HG02943 (cell line): ENCODE data around the gene GARIN5B.

Experiments used
- ATAC-seq: cut with Tn5 transposase; IDR thresholded peaks from one replicate; pipeline ENCODE4 v1.9.1; 2021; ENCODE audit warnings: mild to moderate bottlenecking, low read depth, moderate library complexity; ENCODE audit not compliant: unreplicated experiment

The GARIN5B gene

DNA sequence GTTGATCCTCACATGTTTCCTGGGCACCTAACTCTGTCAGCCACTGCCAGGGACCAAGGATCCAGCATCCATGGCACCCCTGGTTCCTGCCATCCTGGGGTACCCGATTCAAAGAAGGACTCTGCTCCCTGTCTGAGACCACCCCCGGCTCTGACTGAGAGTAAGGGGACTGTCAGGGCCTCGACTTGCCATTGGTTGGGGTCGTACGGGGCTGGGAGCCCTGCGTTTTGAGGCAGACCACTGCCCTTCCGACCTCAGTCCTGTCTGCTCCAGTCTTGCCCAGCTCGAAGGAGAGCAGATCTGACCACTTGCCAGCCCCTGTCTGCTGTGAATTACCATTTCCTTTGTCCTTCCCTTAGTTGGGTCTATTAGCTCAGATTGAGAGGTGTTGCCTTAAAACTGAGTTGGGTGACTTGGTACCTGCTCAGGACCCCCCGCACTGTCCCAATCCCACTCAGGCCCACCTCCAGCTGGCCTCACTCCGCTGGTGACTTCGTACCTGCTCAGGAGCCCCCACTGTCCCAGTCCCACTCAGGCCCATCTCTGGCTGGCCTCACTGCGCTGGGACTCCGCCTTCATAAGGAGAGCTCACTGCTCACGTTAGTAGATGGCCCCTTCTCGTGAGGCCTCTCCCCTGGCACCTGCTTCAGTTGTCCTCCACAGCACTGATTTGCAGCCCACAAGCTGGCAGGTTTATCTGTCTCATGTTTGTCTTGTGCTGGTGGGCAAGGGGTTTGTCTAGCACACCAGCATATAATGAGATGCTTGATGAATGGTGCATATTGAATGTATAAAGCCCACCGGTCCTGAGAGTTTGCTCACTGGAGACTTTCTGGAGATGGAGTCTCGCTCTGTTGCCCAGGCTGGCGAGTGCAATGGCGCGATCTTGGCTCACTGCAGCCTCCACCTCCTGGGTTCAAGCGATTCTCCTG, 26.6 kb upstream of the GARIN5B start:
- no peak for ATAC-seq

DNA sequence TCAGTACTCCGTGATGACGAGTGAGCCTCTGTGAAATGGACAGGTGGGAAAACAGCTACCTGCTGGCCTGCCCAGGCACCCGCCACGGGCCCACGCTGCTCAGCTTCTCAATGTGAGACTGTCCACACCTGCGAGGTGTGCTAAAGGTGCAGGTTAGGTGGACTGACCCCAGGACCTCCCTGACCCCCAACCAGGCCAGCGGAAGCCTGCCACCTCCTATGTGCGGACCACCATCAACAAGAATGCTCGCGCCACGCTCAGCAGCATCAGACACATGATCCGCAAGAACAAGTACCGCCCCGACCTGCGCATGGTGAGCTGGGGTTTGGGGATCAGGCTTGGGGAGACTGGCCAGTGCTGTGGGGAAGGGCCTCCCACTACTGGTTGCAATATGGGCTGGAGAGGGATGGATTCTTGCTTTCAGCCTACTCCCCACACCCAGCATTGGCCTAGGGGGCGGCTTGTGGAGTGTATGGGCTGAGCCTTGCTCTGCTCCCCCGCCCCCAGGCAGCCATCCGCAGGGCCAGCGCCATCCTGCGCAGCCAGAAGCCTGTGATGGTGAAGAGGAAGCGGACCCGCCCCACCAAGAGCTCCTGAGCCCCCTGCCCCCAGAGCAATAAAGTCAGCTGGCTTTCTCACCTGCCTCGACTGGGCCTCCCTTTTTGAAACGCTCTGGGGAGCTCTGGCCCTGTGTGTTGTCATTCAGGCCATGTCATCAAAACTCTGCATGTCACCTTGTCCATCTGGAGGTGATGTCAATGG, 24.9 kb upstream of the GARIN5B start:
- no peak for ATAC-seq

DNA sequence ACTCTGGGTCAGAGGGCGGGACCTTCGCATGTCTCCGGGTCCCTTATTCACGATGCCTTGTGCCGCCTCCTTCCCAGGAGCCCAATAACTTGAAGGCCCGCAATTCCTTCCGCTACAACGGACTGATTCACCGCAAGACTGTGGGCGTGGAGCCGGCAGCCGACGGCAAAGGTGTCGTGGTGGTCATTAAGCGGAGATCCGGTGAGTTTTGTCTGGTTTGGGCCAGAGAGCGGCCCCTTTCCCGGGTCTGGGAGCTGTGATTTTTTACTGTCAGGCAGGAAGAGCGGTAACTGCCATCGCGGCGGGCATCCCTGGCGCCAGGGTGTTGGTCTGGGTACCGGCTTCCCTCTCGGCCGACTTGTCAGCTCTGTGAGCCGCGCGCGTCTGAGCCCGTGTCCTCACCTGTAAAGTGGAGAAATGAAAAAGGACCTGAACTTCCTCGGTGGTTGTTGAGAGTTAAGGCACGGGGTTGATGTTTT, 23.5 kb upstream of the GARIN5B start:
- no peak for ATAC-seq

- peak; percentile 55 for ATAC-seq
Measured at GRCh38 chr19:55385724-55386492, 22.8 kb upstream of the GARIN5B start, which contains the start of gene RPL28. RPL28 (plus strand) TSS chr19:55385932; CDS start chr19:55386358, 426 bp downstream.

GRCh38 chr19:55384920-55385723, 22.1 kb upstream of the GARIN5B start:
- ATAC-seq: peak; percentile 56

GRCh38 chr19:55384131-55384919, 21.3 kb upstream of the GARIN5B start, which contains the start of gene TMEM238:
TMEM238 (minus strand) TSS chr19:55384292; CDS start chr19:55384259, 33 bp downstream.
- ATAC-seq: no peak

- no peak for ATAC-seq
Measured at GRCh38 chr19:55383279-55384130, 20.4 kb upstream of the GARIN5B start.

GRCh38 chr19:55382522-55383054, 19.5 kb upstream of the GARIN5B start:
- no peak for ATAC-seq

GRCh38 chr19:55382013-55382412, 19.0 kb upstream of the GARIN5B start:
- no peak for ATAC-seq

- ATAC-seq: no peak
Measured at GRCh38 chr19:55379174-55379573, 16.1 kb upstream of the GARIN5B start.

GRCh38 chr19:55377356-55378131, 14.5 kb upstream of the GARIN5B start:
- no peak for ATAC-seq

GRCh38 chr19:55376241-55376933, 13.3 kb upstream of the GARIN5B start, which contains the start of gene TMEM190:
TMEM190 (plus strand) TSS chr19:55376826; CDS start chr19:55376854, 28 bp downstream.
- ATAC-seq: no peak

DNA sequence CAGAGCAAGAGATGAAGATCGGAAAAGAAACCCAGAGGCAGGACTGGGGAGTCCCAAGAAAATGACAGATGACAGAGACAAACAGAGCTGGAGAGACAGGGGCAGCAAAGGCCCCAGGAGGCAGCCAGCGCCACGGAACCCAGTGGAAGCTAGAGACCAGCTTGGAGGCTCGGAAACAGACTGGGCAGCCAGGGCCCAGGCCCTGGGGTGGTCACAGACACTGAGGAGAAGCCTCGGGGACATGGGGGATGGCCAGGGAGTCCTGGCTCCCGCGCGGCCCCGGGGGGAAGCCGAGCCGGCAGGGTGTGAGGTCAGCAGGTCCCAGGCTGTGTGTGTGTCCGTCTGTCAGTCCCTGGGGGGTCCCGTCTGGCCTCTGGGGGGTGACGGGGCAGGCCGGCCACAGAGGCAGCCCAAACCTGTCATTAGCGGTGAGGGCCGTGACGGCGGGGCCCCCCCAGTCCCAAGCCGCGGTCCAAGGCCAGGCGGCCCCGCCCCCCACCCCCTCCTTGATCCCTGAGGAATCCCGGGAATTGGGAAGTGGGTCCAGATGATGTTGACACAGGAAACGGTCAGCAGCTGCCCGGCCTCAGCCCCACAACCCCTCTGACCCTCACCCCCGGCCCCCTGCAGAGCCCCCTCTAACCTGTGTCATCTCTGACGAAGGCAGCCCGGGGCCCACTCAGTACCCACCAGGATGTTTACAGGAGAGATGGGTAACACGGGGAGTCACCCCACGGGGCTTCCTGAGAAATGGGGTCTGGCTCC, 11.1 kb upstream of the GARIN5B start:
- ATAC-seq: no peak

GRCh38 chr19:55373306-55373992, 10.4 kb upstream of the GARIN5B start:
- ATAC-seq: no peak
